NT2/D1 (cell line): ENCODE data around the gene LLGL2.

Experiments used
- DNase-seq: peaks from one replicate; pipeline ENCODE4 v3.0.0-alpha.2; 2011; ENCODE audit warnings: low read depth, low spot score
- H3K27me3 ChIP-seq: 2 replicates; pipeline ENCODE4 v1.6.0; 2011; ENCODE audit warnings: mild to moderate bottlenecking; ENCODE audit not compliant: insufficient read length, insufficient read depth
- H3K36me3 ChIP-seq: 2 replicates; pipeline ENCODE4 v1.6.1; 2011; ENCODE audit warnings: mild to moderate bottlenecking, low read length, mixed read lengths; ENCODE audit not compliant: insufficient read depth, insufficient read length
- H3K4me1 ChIP-seq: 2 replicates; pipeline ENCODE4 v1.5.1; 2011; ENCODE audit not compliant: insufficient read depth, insufficient read length
- H3K4me3 ChIP-seq: 2 replicates; pipeline ENCODE4 v1.5.1; 2011; ENCODE audit warnings: low read depth; ENCODE audit not compliant: insufficient read length
- H3K9ac ChIP-seq: 2 replicates; pipeline ENCODE4 v1.6.0; 2011; ENCODE audit warnings: low read depth; ENCODE audit not compliant: insufficient read length
- H3K9me3 ChIP-seq: 2 replicates; pipeline ENCODE4 v1.5.1; 2011; ENCODE audit warnings: mild to moderate bottlenecking, low read length; ENCODE audit not compliant: insufficient read depth
- SUZ12 ChIP-seq: IDR thresholded peaks from 2 replicates; pipeline ENCODE4 v1.6.1; 2011; ENCODE audit not compliant: insufficient read length, insufficient read depth; ENCODE audit errors: extremely low read depth
- YY1 ChIP-seq: IDR thresholded peaks from 2 replicates; pipeline ENCODE4 v1.6.1; 2011; ENCODE audit not compliant: insufficient read length, insufficient read depth
- ZNF274 ChIP-seq: IDR thresholded peaks from 2 replicates; pipeline ENCODE4 v1.6.1; 2011; ENCODE audit warnings: mild to moderate bottlenecking, low read depth, low read length

The LLGL2 gene

GRCh38 chr17:75603123-75603522 is 77.6 kb downstream of the LLGL2 start:
- Histone ChIP-seq H3K9ac (no peak overlapping the region), H3K4me1 (peaks cover 10% of the 10 kb centered on the region), H3K4me3 (no peak overlapping the region), H3K9me3 (no peaks in the 10 kb centered on the region), H3K27me3 (no peaks in the 10 kb centered on the region), H3K36me3 (no peaks in the 10 kb centered on the region)
- TF ChIP-seq SUZ12 (no peak), ZNF274 (no peak)
- DNase-seq = no peak

DNA sequence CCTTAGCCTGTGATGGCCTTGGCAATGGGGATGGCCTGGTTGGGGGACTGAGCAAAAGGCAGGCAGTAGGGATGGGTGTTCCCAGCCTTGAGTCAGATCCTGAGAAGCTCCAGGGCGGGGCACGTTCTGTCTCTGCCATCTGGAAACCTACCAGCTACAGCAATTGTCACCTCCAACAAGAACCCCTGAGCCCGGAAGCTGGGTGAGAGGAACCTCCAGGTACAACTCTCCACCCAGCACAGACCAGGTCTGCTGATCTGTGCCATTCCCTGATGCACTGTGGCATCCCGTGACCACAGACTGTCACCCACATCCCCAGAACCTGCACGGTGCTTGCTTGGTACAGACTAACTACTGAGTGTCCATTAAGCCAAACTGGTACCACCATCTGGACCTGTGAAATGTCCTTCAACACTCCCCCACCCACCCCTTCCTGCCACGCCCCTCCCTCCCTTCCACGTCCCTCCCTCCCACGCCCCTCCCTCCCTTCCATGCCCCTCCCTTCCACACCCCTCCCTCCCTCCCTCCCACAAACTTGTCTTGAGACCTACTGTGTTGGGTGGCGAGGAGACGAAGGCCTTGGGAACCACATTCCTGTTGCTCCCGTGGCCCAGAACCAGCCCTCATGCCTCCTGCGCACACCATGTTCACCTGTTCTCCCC is 78.7 kb downstream of the LLGL2 start:
- Histone ChIP-seq H3K36me3 (no peaks in the 10 kb centered on the region), H3K9me3 (no peaks in the 10 kb centered on the region), H3K9ac (no peak overlapping the region), H3K27me3 (no peaks in the 10 kb centered on the region), H3K4me1 (peaks cover 10% of the 10 kb centered on the region), H3K4me3 (no peak overlapping the region)
- no peak for TF ChIP-seq YY1
- TF ChIP-seq ZNF274 = no peak
- no peak for TF ChIP-seq SUZ12
- no peak for DNase-seq

DNA sequence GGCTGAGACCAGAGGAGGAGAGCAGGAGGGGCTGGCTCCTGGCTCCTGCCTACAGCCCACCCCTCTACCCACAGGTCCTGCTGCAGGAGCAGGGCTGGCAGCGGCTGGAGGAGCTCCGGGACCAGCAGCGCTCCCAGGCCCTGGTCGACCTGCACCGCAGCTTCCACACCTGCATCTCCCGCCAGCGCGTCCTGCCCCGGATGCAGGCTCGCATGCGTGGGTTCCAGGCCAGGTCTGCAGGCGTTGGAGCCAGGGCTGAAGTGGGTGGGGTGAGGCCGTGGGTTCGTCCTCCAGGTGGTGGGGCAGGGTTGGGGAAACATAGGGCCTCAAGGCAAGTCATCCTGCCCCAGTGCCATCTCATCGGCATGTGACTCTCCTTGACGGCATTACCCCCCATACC is 80.3 kb downstream of the LLGL2 start:
- no peak overlapping the region for H3K4me3 ChIP-seq
- no peaks in the 10 kb centered on the region for H3K9me3 ChIP-seq
- DNase-seq = no peak
- H3K4me1 ChIP-seq = peaks cover 10% of the 10 kb centered on the region
- H3K27me3 ChIP-seq = no peaks in the 10 kb centered on the region
- TF ChIP-seq YY1 (no peak), ZNF274 (no peak), SUZ12 (no peak)
- H3K9ac ChIP-seq = no peak overlapping the region
- H3K36me3 ChIP-seq = no peaks in the 10 kb centered on the region

- TF ChIP-seq YY1 (no peak), SUZ12 (no peak), ZNF274 (no peak)
- Histone ChIP-seq H3K4me3 (no peak overlapping the region), H3K9me3 (no peaks in the 10 kb centered on the region), H3K9ac (no peak overlapping the region), H3K27me3 (no peaks in the 10 kb centered on the region), H3K4me1 (peaks cover 10% of the 10 kb centered on the region), H3K36me3 (no peaks in the 10 kb centered on the region)
- DNase-seq = no peak
These were observed 81.6 kb downstream of the LLGL2 start for GRCh38 chr17:75607086-75607485.

- H3K4me3 ChIP-seq = no peak overlapping the region
- no peak for DNase-seq
- no peaks in the 10 kb centered on the region for H3K36me3 ChIP-seq
- H3K9me3 ChIP-seq = no peaks in the 10 kb centered on the region
- peaks cover 19% of the 10 kb centered on the region for H3K4me1 ChIP-seq
- H3K9ac ChIP-seq = no peak overlapping the region
- no peak for TF ChIP-seq SUZ12
- no peak for TF ChIP-seq YY1
- TF ChIP-seq ZNF274 = no peak
- no peaks in the 10 kb centered on the region for H3K27me3 ChIP-seq
These were observed 84.8 kb downstream of the LLGL2 start for GRCh38 chr17:75610103-75610984.

DNA sequence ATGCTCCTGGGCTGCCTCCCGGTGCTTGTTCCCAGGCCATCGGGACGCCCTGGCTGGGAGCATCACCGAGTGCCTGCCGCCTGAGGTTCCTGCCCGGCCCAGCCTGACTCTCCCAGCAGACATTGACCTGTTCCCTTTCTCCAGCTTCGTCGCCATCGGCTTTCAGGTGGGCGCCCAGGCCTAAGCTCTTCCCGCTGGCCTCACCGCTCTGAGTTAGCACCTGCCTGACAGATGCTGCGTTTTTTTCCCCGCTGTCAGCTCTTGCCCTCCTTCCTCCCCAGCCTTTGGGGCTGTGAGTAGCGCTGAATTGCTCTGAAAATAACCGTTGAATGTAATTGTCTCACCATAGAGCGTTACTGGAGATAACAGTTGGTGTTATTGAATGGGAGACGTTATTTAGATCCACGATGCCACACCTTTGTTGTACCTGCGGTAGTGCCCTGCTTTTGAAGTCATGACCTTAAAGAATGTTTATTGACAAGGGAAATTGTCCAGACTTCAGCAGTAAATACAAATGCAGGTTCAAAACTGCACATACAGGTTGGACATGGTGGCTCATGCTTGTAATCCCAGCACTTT is 86.4 kb downstream of the LLGL2 start:
- Histone ChIP-seq H3K9me3 (no peaks in the 10 kb centered on the region), H3K4me1 (peaks cover 15% of the 10 kb centered on the region), H3K27me3 (no peaks in the 10 kb centered on the region), H3K4me3 (no peak overlapping the region), H3K36me3 (no peaks in the 10 kb centered on the region), H3K9ac (no peak overlapping the region)
- TF ChIP-seq ZNF274 (no peak), SUZ12 (no peak), YY1 (no peak)
- no peak for DNase-seq

- Histone ChIP-seq H3K4me1 (peaks cover 15% of the 10 kb centered on the region), H3K4me3 (no peak overlapping the region), H3K9me3 (no peaks in the 10 kb centered on the region), H3K27me3 (no peaks in the 10 kb centered on the region), H3K9ac (peak overlapping the region; percentile 4), H3K36me3 (no peaks in the 10 kb centered on the region)
- DNase-seq = no peak
- TF ChIP-seq ZNF274 = no peak
- no peak for TF ChIP-seq SUZ12
- no peak for TF ChIP-seq YY1
These were observed 87.6 kb downstream of the LLGL2 start for GRCh38 chr17:75612906-75613626.
